GM13977 (cell line): Measurements from ENCODE around the gene LMO7.

ENCODE experiments used
- DNase-seq: peaks from one replicate; pipeline ENCODE4 v3.0.0; 2012; ENCODE audit warnings: low spot score
- CTCF ChIP-seq: IDR thresholded peaks from 2 replicates; pipeline ENCODE4 v1.5.1; 2012; ENCODE audit warnings: mild to moderate bottlenecking, control low read depth; ENCODE audit not compliant: insufficient read depth; ENCODE audit errors: extremely low read depth, missing control alignments
- in situ Hi-C: fragments of 300-500 bp; cut with MboI; formaldehyde crosslinking; loops from one replicate; pipeline ENCODE4 v1.12.0; 2022; ENCODE audit warnings: low sequenced_read_pairs, low pct_unique_long_range_greater_than_20kb, mixed read lengths, inconsistent platforms; ENCODE audit not compliant: unreplicated experiment

Gene LMO7

GRCh38 chr13:75860935-75861334 lies 224.8 kb downstream of the LMO7 start:
- no peak for TF ChIP-seq CTCF
- in situ Hi-C loops: no loop called here
- no peak for DNase-seq

GRCh38 chr13:75861786-75862185 lies 225.7 kb downstream of the LMO7 start:
- DNase-seq: no peak
- TF ChIP-seq CTCF: no peak
- in situ Hi-C loops: no loop called here

- no peak for TF ChIP-seq CTCF
- in situ Hi-C loops: no loop called here
- no peak for DNase-seq
These were observed 228.6 kb downstream of the LMO7 start for GRCh38 chr13:75864718-75865117.

DNA sequence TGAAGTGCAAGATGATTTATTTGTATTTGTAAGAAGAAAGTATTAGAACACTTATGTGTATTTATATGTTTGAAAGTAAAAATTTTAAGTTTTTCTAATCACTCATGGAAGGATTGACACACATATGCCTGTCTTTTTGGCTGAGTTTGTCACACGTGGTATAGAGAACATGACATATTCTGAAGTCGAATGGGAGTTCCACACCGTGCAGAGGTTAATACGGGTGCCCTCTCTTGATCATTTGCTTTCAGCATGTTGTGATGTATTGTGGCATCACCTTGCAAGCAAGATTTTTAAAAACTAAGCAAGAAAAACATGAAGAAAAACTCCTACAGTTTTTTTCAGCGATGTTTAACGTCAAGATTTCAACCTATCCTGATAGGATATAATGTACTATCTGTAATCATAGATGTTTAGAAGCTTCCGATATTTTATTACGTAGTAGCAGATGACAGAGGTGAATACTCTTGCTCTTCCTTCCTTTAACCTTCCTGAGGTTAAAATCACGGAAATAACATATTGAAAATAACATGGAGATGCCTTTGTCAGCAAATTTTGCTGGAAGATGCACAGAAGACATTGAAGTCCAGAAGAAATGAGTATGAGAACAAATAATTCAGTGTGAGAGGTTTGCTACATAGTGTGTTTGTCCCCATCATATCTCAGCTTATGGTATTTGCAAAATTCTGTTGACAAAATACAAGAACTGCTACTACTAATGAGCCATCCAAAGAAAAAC lies 231.4 kb downstream of the LMO7 start:
- no peak for TF ChIP-seq CTCF
- in situ Hi-C loops: no loop called here
- no peak for DNase-seq

DNA sequence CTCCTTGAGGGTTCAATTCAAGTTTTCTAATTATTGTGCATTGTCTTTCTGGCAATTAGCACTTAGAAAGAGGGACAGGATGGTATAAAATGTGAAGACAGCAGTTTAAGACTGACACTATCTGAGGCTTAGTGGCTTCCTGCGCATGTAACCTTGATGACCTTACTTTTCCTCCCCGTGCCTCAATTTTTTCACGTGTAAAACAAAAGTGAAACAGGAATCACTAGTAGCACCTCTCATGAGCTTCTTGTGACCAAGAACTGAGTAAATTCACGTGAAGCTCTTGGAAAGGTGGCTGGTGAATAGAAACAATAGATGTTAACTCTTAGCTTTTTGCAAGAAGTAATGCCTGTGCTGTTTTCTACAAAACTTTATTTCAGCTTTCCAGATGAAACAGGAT lies 233.9 kb downstream of the LMO7 start:
- in situ Hi-C loops: loop anchor here (10.0 kb wide), 4 partner anchors 145 to 1035 kb away; no protein-coding TSS in a partner anchor
- no peak for DNase-seq

DNA sequence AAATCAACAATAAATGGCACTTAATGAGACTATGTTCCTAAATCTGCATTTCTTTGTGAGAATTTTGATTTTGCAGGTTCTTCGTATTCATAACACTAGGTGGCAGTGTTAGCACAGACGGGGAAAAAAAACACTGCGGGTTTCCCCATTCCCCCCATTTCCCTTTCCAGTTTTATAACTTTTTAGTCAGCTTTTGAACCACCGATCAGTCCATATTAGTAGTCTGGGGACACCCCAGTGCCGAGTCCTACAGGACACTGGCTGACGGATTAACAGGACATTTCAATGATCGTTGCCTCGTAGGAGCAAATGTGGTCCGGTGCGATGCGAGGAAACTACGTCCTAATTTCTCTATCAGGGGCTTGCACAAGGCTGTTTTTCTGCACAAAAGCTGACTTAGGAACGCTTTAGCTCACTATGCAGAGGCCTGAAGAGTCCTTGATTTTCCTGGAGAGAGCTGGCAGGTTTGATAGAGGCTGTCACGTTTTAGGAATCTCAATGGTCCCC lies 234.3 kb downstream of the LMO7 start:
- peak; percentile 57 for TF ChIP-seq CTCF
- in situ Hi-C loops: loop anchor here (10.0 kb wide), 4 partner anchors 144 to 1034 kb away; no protein-coding TSS in a partner anchor
- DNase-seq: peak; percentile 19

More for the DNA sequence above, 233.9 kb downstream of the LMO7 start:
- TF ChIP-seq CTCF: no peak
